22Rv1 (cell line): ENCODE data around the gene TNRC6B.
"Not testable (repeated sequence)": the region's sequence is repeated elsewhere in the genome, so short reads cannot be mapped to it uniquely, and the experiment has no call there.

Experiments
- H3K27ac ChIP-seq: fragments of 450-650 bp; 2 replicates; pipeline ENCODE4 v1.5.1; 2017
- ZFX ChIP-seq: fragments of 450-650 bp; IDR thresholded peaks from 2 replicates; pipeline ENCODE4 v1.6.1; 2017; ENCODE audit warnings: antibody characterized with exemption, borderline replicate concordance
- TF ChIP-seq, protein P1 (sequence below): fragments of 450-650 bp; IDR thresholded peaks from 2 replicates; pipeline ENCODE4 v1.5.1; 2017; ENCODE audit warnings: mild to moderate bottlenecking

Gene TNRC6B

DNA sequence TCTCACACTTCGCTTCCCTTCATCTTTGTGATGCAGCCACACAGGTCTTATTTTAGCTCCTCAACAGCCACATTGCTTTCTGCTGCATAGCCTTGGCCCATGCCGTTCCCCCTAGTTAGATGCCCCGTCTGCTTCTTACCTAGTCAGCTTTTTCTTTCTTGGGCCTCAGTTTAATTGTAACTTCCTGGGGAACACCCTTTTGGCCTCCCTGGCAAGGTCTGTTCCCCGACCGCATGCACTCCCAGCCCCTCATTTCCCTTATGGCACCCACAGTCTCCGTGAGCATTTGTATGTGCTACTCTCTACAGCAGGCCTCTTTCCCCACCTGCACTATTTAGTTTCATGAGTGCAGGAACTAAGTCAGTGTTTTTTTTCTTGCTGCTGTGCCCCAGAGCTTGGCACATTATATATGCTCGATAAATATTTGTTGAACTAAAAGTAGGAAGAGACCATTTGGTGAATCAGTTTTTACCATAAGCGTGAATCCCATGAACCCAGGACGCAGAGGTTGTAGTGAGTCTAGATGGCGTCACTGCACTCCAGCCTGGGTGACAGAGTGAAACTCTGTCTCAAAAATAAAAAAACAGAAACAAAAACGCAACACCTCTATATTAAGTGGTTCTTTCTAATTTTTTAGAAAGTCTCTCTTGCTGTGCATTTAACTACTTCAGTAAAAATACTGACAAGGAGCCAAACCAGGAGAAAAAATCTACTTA, 38.5 kb downstream of the TNRC6B start:
- H3K27ac ChIP-seq, result no peak overlapping the region
- no peak for TF ChIP-seq ZFX
- TF ChIP-seq, protein P1, sequence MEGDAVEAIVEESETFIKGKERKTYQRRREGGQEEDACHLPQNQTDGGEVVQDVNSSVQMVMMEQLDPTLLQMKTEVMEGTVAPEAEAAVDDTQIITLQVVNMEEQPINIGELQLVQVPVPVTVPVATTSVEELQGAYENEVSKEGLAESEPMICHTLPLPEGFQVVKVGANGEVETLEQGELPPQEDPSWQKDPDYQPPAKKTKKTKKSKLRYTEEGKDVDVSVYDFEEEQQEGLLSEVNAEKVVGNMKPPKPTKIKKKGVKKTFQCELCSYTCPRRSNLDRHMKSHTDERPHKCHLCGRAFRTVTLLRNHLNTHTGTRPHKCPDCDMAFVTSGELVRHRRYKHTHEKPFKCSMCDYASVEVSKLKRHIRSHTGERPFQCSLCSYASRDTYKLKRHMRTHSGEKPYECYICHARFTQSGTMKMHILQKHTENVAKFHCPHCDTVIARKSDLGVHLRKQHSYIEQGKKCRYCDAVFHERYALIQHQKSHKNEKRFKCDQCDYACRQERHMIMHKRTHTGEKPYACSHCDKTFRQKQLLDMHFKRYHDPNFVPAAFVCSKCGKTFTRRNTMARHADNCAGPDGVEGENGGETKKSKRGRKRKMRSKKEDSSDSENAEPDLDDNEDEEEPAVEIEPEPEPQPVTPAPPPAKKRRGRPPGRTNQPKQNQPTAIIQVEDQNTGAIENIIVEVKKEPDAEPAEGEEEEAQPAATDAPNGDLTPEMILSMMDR, result no peak

DNA sequence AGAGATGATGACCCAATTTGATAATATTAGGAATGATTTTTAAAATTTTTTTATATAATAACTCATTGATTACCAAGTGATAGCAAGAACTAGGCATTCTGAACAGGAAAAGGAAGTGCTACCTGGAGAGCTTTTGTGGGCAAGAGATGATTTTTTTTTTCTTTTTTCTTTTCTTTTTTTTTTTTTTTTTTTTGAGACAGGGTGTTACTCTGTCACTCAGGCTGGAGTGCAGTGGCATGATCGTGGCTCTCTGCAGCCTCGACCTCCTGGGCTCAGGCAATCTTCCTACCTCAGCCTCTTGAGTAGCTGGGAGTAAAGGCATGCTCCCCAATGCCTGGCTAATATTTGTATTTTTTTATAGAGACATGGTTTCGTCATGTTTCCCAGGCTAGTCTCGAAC, 40.4 kb downstream of the TNRC6B start:
- no peak overlapping the region for H3K27ac ChIP-seq
- no peak for TF ChIP-seq ZFX
- TF ChIP-seq, protein P1, result no peak

DNA sequence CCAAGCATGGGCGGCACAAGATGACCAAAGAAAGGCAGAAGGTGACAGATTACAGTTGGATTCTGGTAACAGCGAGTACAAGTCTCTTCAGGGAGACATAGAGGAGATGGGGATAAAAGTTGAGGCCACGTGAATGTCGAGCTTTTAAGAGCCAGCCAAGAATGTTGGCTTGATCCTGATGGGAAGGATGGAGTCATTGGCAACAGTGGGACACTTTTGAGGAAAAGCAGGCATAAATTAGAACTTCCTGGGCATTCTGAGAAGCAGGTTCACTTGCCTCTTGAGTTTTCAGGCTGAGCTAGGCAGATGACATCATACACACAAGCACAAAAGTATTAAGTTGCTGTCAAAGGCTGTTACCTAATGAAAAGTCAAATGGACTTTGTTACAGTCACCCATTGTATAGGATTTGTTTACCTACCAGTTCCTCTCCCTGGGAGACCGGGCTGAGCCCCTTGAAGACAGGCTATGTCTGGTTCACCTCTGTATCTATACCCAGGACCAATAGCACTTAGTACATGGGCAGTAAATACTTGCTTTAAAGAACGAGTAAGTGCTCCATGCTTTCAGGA, 41.1 kb downstream of the TNRC6B start:
- no peak overlapping the region for H3K27ac ChIP-seq
- TF ChIP-seq, protein P1, result no peak
- TF ChIP-seq ZFX, result no peak

DNA sequence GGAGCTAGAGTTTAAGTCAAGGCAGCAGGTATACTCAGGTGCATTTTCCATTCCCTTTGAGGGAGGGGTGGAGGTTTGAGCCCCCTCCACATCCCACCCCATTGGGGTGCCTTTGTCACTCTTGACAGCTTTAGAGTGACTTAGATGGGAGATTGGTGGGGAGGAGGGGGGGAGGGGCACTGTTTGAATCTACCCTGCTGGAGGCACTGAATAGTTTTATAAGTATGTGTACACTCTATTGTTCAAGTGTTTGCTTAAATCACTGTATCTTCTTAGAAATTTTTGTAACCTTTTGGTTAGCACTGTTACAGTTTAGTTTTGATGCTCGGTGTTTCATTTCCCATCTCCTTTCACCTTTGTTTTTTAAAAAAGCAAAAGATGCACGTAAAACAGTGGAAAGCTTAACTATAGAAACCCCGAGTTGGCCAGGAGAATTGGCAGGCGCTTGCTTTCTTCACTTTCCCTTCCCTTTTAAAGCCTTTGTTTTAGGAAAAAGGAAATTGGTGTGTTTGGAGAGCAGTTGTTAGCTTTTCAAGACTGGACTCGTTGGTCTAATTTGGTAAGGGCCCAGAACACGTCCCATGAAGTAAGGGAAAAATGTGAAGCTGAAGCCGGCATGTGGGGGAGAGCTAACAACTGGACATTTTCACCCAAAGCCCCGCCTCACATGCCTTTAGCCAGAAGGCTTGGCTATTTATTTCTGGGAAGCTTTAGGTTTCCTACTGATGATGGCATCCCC, 42.8 kb downstream of the TNRC6B start:
- TF ChIP-seq ZFX, result no peak
- TF ChIP-seq, protein P1, result no peak
- no peak overlapping the region for H3K27ac ChIP-seq

DNA sequence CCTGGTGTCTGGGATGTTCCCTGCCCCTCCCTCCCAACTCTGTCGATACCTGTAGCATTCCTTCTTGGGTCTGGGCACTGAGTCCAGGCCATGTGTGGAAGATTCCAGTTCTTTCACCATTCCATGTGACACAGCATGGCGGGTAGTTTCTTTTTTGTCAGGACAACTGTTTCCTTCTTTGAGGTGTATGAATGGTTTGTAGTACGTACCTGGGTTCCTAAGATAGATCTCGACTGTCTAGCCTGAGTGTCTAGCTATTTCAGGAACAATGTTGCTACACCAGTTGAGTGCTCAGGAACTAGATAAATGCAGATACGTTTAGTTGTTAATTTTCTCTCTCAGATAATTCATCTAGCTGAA, 43.3 kb downstream of the TNRC6B start:
- TF ChIP-seq ZFX, result no peak
- TF ChIP-seq, protein P1, result no peak
- no peak overlapping the region for H3K27ac ChIP-seq

DNA sequence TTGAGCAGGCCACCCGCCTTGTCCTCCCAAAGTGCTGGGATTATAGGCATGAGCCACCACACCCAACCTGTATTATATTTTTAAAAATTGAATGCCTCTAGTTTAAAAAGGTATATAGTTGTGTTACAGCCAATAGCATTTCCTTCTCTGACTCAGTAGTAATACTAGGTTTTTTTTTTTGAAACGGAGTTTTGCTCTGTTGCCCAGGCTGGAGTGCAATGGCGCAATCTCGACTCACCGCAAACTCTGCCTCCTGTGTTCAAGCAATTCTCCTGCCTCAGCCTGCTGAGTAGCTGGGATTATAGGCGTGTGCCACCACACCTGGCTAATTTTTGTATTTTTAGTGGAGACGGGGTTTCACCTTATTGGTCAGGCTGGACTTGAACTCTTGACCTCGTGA, 45.3 kb downstream of the TNRC6B start:
- not testable (repeated sequence) for H3K27ac ChIP-seq

DNA sequence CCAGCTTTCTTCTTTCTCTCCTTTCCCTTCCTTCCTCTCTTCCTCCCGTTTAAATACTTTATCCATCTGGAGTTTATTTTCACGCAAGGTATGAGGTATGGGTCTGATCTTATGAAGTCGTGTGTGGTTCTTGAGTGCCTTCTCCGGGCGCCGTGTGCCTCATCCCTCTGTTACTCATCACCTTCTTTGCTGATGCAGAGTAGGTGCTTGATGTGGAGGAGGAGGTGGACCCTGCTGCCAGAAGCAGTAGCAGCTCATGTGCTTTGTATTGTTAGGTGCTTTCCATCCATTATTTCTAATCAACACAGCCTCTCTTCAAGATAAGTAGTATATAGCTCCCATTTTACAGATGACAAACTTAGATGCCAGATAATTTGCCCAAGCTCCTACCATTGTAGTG, 47.0 kb downstream of the TNRC6B start:
- no peak for TF ChIP-seq ZFX
- TF ChIP-seq, protein P1, result no peak

More for the DNA sequence above, 47.0 kb downstream of the TNRC6B start:
- no peak overlapping the region for H3K27ac ChIP-seq
